Psoas muscle (tissue), 8 donors: ENCODE results near the gene EDRF1. TPM values are rescaled to one million over a fixed set of nuclear protein-coding genes. Genes with fewer than 3 reads are reported as not detected.

Source experiments
- ATAC-seq, 4 donors: fragments of 200-7000 bp; cut with Tn5 transposase; one replicate each; pipeline ENCODE4 v1.9.1; 2020; ENCODE audit warnings: moderate library complexity in 3 of 4, mild to moderate bottlenecking in 2 of 4
- DNase-seq, 2 donors: peaks; one replicate each; pipeline ENCODE4 v3.0.0-alpha.2; 2020
- H3K27ac ChIP-seq: fragments of 200-600 bp; one replicate; pipeline ENCODE4 v1.8.0; 2022
- H3K27me3 ChIP-seq, 3 donors: fragments of 200-600 bp in 1 of 3; one replicate each; pipeline versions ENCODE4 v1.6.1 to v1.8.0; 2013 to 2022; ENCODE audit warnings: low read length in 2 of 3, mild to moderate bottlenecking in 2 of 3, moderate library complexity in 1 of 3; ENCODE audit not compliant: insufficient read depth in 3 of 3
- H3K36me3 ChIP-seq, 2 donors: fragments of 200-600 bp in 1 of 2; one replicate each; pipeline versions ENCODE4 v1.6.1 to v1.8.0; 2013 to 2022; ENCODE audit warnings: low read depth in 1 of 2, mild to moderate bottlenecking in 1 of 2, moderate library complexity in 1 of 2; ENCODE audit not compliant: insufficient read depth in 1 of 2
- H3K4me1 ChIP-seq: fragments of 200-600 bp; one replicate; pipeline ENCODE4 v1.8.0; 2022
- H3K4me3 ChIP-seq: fragments of 200-600 bp; one replicate; pipeline ENCODE4 v1.8.0; 2022; ENCODE audit warnings: mild to moderate bottlenecking
- H3K9me3 ChIP-seq: fragments of 200-600 bp; one replicate; pipeline ENCODE4 v1.8.0; 2022
- WGBS, 3 donors: extraction: QIAGEN DNeasy Blood & Tissue Kit; methylation state at CpG; one replicate each; pipeline versions ENCODE4 v1.1.6 to v1.1.7; 2013; 5-methylcytosine and 5-hydroxymethylcytosine counted together
- intact Hi-C, 2 donors: fragments of 100-400 bp; cut with DNase I; formaldehyde crosslinking; loops; one replicate each; pipeline versions ENCODE4 v1.11.0 to v1.14.2; 2022
- polyA plus RNA-seq, 3 donors: library from polyadenylated mRNA; stranded (reverse); fragments of 200-250 nt; gene quantifications; one replicate each; pipeline ENCODE4 v1.2.3, GENCODE V29; 2013
- total RNA-seq, 4 donors: library from RNA; stranded (reverse); fragmentation: NEBNext Ultra II Directional in 2 of 4; extraction: Animal tissue kit (Norgen Biotek cat#: 25700) in 2 of 4; gene quantifications; one replicate each; pipeline versions ENCODE4 v1.2.1 to v1.2.4, GENCODE V29; 2021 to 2023
- TF ChIP-seq, protein P1 (sequence below): fragments of 200-600 bp; IDR thresholded peaks from one replicate; pipeline ENCODE4 v1.8.0; 2022; ENCODE audit warnings: antibody characterized with exemption
- donor health status: healthy with polysubstance abuse.
- donor health status: DM: no; HTN: no; CAD: no; lungs with moderate emphysema.
- donor health status: Bipolar disorder and iron deficiency.
- donor health status: healthy.
- donor health status: DM: yes; HTN: yes; CAD: no.
- donor health status: DM: no; HTN: no; CAD: no.
- donor health status: DM: no; HTN: no; CAD: no.
- donor health status: DM: yes; HTN: yes; CAD: no.

The EDRF1 gene
- total and polyA plus RNA-seq, 7 donors: 7.6 to 17.7 (median 11.5) TPM

DNA sequence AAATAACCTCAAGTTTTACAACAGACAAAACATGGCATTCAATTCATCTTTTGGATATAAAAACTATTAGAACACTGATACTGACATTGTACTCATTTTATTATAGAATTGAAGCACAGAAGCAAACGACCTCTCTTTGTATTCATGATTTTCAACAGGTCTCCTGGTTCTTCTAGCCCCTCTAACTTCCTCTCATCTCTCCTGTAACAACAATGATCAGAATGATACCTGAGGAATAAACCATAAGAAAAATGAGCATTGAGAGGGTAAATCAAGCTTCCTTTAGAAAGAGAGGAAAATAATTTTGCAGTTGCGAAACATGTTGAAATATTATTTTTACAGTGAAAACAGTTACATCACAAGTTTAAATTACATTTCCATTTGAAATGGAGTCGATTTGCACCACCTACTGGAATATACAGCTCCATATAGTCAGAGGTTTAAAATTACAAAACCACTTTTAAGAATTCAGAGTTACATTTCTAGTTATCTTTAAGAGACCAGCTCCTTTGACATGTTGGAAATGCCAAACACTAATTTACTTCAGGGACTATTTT lies 19.1 kb upstream of the EDRF1 start:
- H3K9me3 ChIP-seq: no peaks in the 10 kb centered on the region
- no peak overlapping the region for H3K27ac ChIP-seq
- WGBS, 3 donors: 44 to 49% (median 45%) methylated on average over 3 of the region's 3 CpGs
- ATAC-seq: no peak
- no peaks in the 10 kb centered on the region for H3K4me1 ChIP-seq
- TF ChIP-seq, protein P1, sequence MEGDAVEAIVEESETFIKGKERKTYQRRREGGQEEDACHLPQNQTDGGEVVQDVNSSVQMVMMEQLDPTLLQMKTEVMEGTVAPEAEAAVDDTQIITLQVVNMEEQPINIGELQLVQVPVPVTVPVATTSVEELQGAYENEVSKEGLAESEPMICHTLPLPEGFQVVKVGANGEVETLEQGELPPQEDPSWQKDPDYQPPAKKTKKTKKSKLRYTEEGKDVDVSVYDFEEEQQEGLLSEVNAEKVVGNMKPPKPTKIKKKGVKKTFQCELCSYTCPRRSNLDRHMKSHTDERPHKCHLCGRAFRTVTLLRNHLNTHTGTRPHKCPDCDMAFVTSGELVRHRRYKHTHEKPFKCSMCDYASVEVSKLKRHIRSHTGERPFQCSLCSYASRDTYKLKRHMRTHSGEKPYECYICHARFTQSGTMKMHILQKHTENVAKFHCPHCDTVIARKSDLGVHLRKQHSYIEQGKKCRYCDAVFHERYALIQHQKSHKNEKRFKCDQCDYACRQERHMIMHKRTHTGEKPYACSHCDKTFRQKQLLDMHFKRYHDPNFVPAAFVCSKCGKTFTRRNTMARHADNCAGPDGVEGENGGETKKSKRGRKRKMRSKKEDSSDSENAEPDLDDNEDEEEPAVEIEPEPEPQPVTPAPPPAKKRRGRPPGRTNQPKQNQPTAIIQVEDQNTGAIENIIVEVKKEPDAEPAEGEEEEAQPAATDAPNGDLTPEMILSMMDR: no peak
- H3K27me3 ChIP-seq: peaks cover 0 to 2% (median 0%) of the 10 kb centered on the region in 3 donors
- H3K36me3 ChIP-seq: no peaks in the 10 kb centered on the region
- DNase-seq: no peak
- H3K4me3 ChIP-seq: no peak overlapping the region
- intact Hi-C loops: no loop called here

DNA sequence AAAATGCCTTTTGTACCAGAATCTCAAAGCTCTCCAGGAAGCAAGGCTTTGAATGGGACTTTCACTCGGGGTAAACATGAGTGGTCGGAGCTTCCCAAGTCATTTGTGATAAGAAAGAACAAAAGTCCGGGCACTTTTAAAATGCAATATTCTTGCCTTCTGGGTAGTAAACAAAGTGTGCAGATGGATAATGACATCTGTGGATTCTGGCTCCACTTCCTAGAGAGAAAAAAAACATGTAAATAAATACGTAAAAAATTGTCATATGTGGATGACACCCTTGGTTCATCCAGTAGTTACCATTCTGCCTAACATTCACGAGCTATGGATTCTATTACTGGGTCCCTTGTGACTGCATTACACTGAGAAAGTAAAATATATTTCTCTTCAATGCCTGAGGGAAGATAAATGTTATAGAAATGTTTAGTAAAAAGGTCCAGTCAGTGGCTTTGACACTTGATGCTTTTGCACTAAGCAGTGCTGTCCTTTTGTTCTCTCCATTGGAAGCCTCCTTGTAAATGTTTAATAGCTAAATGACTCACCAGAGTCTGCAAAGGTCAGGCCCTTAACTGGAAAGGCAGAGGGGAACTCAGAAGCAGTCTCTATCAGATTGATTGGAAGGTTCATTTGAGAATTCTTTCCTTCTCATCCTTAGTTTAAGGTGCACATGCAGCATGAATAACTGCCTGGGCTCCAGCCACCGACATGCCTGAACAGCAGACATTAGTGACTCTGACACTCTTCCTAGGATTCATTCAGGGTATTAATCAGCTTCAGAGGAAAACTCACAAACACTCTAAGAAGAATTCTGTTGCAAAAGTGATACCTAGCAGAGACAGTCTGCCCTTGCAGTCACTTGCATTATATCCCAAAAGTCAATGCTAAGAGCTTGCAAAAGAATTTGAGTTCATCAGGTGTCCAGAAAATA lies 11.7 kb upstream of the EDRF1 start:
- DNase-seq (no peak), ATAC-seq (no peak)
- no peak overlapping the region for H3K4me3 ChIP-seq
- intact Hi-C loops: no loop called here
- no peaks in the 10 kb centered on the region for H3K27me3 ChIP-seq
- peaks cover 0 to 8% of the 10 kb centered on the region in 2 donors for H3K36me3 ChIP-seq
- no peaks in the 10 kb centered on the region for H3K9me3 ChIP-seq
- WGBS, 3 donors: 74 to 79% (median 75%) methylated on average over 6 of the region's 6 CpGs
- TF ChIP-seq, protein P1: no peak
- no peaks in the 10 kb centered on the region for H3K4me1 ChIP-seq
- no peak overlapping the region for H3K27ac ChIP-seq

DNA sequence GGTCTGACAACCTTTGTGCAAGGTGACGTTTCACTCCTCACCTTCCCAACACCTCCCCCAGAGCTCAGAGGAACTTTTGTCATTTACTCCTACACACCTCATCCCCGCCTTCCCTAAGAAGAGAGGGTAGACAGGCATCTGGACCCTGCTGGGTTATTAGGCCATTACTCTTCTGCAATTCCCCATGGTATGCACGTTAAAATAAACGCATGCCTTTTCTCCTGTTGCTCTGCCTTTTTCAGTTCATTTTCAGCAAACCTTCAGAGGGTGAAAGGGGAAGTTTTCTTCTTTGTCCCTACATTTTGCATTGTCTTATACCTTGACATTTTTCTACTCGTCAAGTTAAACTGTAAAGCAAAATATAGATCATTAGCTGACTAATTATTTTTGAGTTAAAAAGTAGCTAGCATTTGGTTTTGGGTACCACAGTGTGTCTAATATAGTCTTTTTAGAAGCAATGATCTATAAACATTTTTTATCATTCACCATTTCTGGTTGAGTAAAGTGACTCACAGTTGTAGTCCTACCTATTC lies 10.5 kb upstream of the EDRF1 start:
- H3K27ac ChIP-seq: no peak overlapping the region
- WGBS, 3 donors: 54 to 63% (median 62%) methylated on average over 5 of the region's 5 CpGs
- no peaks in the 10 kb centered on the region for H3K27me3 ChIP-seq
- no peak overlapping the region for H3K4me3 ChIP-seq
- intact Hi-C loops: no loop called here
- H3K4me1 ChIP-seq: no peaks in the 10 kb centered on the region
- no peak for ATAC-seq
- TF ChIP-seq, protein P1: no peak
- H3K9me3 ChIP-seq: peaks cover 2% of the 10 kb centered on the region
- H3K36me3 ChIP-seq: peaks cover 0 to 8% of the 10 kb centered on the region in 2 donors
- no peak for DNase-seq

DNA sequence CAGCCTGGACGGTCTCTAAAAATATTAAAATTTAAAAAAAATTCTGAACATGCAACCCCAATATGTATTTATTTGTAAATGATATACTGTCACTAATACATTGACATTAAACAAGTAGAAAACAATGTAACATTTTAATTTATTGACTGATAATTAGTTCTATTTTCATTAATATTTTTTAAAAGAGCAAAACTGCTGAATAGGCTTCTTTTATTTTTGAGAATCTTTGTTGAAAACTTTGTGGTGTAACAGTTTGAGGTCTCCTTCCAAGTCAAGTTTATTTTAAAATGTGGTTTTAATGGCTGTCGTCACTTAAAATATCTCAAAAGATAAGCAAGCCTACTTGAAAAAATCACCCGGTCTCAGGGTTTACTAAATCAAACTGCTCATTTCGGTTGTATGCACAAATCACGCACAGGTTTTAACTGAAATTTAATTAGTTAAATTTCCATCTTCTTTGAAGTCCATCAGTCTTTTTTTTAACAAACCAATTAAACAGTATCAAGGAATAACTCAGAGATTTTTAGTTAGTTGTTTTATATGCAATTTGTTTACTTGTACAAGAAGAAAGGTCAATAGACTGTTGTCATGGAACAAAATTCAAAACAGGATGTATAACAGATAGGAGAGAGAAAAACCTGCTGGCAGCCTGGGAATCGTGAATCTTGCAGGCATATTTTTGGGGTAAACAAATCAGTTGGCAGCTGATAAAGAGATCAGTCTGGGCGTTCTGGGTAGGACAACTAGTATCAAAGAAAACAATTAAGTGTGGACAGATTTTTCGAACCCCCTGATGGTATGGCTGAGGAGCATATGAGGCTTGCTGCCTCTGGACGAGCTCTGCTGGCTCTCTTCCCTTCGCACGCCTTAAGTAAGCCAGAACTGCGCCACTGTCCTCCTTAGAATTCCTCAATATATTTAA lies 9.7 kb upstream of the EDRF1 start:
- peaks cover 6% of the 10 kb centered on the region for H3K9me3 ChIP-seq
- intact Hi-C loops: loop anchor here in 1 of 2 donors (5.0 kb wide), 1 partner anchor 548 kb away; the partner anchor contains the start of gene CTBP2
- DNase-seq (no peak), ATAC-seq (no peak)
- TF ChIP-seq, protein P1: no peak
- WGBS, 3 donors: 59 to 64% (median 61%) methylated on average over 12 of the region's 12 CpGs
- H3K36me3 ChIP-seq: peaks cover 0 to 8% of the 10 kb centered on the region in 2 donors
- H3K4me1 ChIP-seq: no peaks in the 10 kb centered on the region
- no peak overlapping the region for H3K27ac ChIP-seq
- no peak overlapping the region for H3K4me3 ChIP-seq
- no peaks in the 10 kb centered on the region for H3K27me3 ChIP-seq
